Purkinje cell (primary cell): ENCODE measurements around the gene RAP1B. TPM values are rescaled to one million over a fixed set of nuclear protein-coding genes. Genes with fewer than 3 reads are reported as not detected.

Source experiments
- polyA plus RNA-seq: library from polyadenylated mRNA; unstranded; fragments of >200 nt; fragmentation: Nextera tagmentation; gene quantifications from 2 replicates; pipeline ENCODE4 v1.2.1, GENCODE V29; 2014

RAP1B gene
- 131 and 185 TPM in 2 replicates for polyA plus RNA-seq

GRCh38 chr12:68610370-68611093 is at the start of gene RAP1B:
Gene RAP1B, plus strand, starts transcription at chr12:68610899. Its CDS starts 37,826 bp downstream, at chr12:68648725.

GRCh38 chr12:68686595-68687521 is 76.2 kb downstream of the RAP1B start, which contains the start of gene NUP107:
Gene NUP107, plus strand, starts transcription at chr12:68686978. Its CDS starts 88 bp downstream, at chr12:68687066.

Other genes with a start within 250 kb of the RAP1B start
- 7.4 and 10.0 TPM in 2 replicates for gene NUP107, start 76.1 kb downstream of the RAP1B start, polyA plus RNA-seq
- 9.7 and 16.7 TPM in 2 replicates for gene SLC35E3, start 135.3 kb downstream of the RAP1B start, polyA plus RNA-seq
- gene MDM2, start 197.3 kb downstream of the RAP1B start, polyA plus RNA-seq, result 36.8 and 57.4 TPM in 2 replicates